Astrocyte (in vitro differentiated cells and primary cell): ENCODE data around the gene CIROP. TPM values are rescaled to one million over a fixed set of nuclear protein-coding genes. Genes with fewer than 3 reads are reported as not detected.

Source experiments
- DNase-seq: peaks from one replicate; pipeline ENCODE4 v3.0.0-alpha.2; 2010; ENCODE audit warnings: low read depth
- FAIRE-seq: peaks from 2 replicates; lab custom pipeline; 2011; peaks lifted over from hg19 to GRCh38; lab: Jason Lieb, UNC
- H2AFZ ChIP-seq: 2 replicates; pipeline ENCODE4 v1.6.0; 2012; ENCODE audit warnings: low read depth, low read length, inconsistent platforms
- H3K27ac ChIP-seq: 2 replicates; pipeline ENCODE4 v1.5.1; 2011; ENCODE audit warnings: low read depth, low read length, inconsistent platforms
- H3K27me3 ChIP-seq: 2 replicates; pipeline ENCODE4 v1.6.0; 2011; ENCODE audit warnings: low read length, inconsistent platforms; ENCODE audit not compliant: insufficient read depth
- H3K36me3 ChIP-seq: 2 replicates; pipeline ENCODE4 v1.5.1; 2011; ENCODE audit warnings: low read length, inconsistent platforms; ENCODE audit not compliant: insufficient read depth
- H3K4me1 ChIP-seq: 2 replicates; pipeline ENCODE4 v1.5.1; 2011; ENCODE audit warnings: low read length, inconsistent platforms; ENCODE audit not compliant: insufficient read depth
- H3K4me2 ChIP-seq: 2 replicates; pipeline ENCODE4 v1.6.0; 2012; ENCODE audit warnings: low read length, inconsistent platforms
- H3K4me3 ChIP-seq: 2 replicates; pipeline ENCODE4 v1.5.1; 2011; ENCODE audit warnings: low read depth, mild to moderate bottlenecking, low read length, inconsistent platforms; ENCODE audit not compliant: insufficient read depth
- H3K79me2 ChIP-seq: 2 replicates; pipeline ENCODE4 v1.6.0; 2012; ENCODE audit warnings: mild to moderate bottlenecking, low read length, inconsistent platforms; ENCODE audit not compliant: insufficient read depth
- H3K9ac ChIP-seq: 2 replicates; pipeline ENCODE4 v1.6.0; 2012; ENCODE audit warnings: mild to moderate bottlenecking, low read length, inconsistent platforms
- H3K9me3 ChIP-seq: 2 replicates; pipeline ENCODE4 v1.5.1; 2012; ENCODE audit warnings: low read depth, mild to moderate bottlenecking, low read length, inconsistent platforms; ENCODE audit not compliant: insufficient read depth
- H4K20me1 ChIP-seq: 2 replicates; pipeline ENCODE4 v1.6.0; 2012; ENCODE audit warnings: low read length, inconsistent platforms; ENCODE audit not compliant: insufficient read depth
- H3K27ac Mint-ChIP-seq: one replicate; pipeline ENCODE4 v1.8.0; 2021; ENCODE audit warnings: mild to moderate bottlenecking, mixed read lengths; ENCODE audit not compliant: unreplicated experiment
- H3K27me3 Mint-ChIP-seq: one replicate; pipeline ENCODE4 v1.8.0; 2021; ENCODE audit warnings: low read depth, mixed read lengths; ENCODE audit not compliant: unreplicated experiment
- H3K36me3 Mint-ChIP-seq: one replicate; pipeline ENCODE4 v1.8.0; 2021; ENCODE audit warnings: low read depth, mixed read lengths; ENCODE audit not compliant: unreplicated experiment
- H3K4me1 Mint-ChIP-seq: one replicate; pipeline ENCODE4 v1.8.0; 2021; ENCODE audit warnings: low read depth, mixed read lengths; ENCODE audit not compliant: unreplicated experiment
- H3K4me3 Mint-ChIP-seq: one replicate; pipeline ENCODE4 v1.8.0; 2021; ENCODE audit warnings: mild to moderate bottlenecking, moderate library complexity, mixed read lengths; ENCODE audit not compliant: unreplicated experiment
- H3K9me3 Mint-ChIP-seq: one replicate; pipeline ENCODE4 v1.8.0; 2021; ENCODE audit warnings: mild to moderate bottlenecking, mixed read lengths; ENCODE audit not compliant: unreplicated experiment
- EZH2 ChIP-seq: IDR thresholded peaks from 2 replicates; pipeline ENCODE4 v1.6.1; 2012; ENCODE audit warnings: mild to moderate bottlenecking, low read length, inconsistent platforms; ENCODE audit not compliant: insufficient read depth
- total RNA-seq: library from RNA; stranded (reverse); gene quantifications from 2 replicates; pipeline ENCODE4 v1.2.1, GENCODE V29; 2021
- TF ChIP-seq, protein P1 (sequence below): IDR thresholded peaks from 2 replicates; pipeline ENCODE4 v1.5.1; 2011; ENCODE audit warnings: low read depth, mild to moderate bottlenecking, inconsistent platforms, low read length, moderate library complexity; ENCODE audit not compliant: insufficient read depth

The CIROP gene
- total RNA-seq, 1 donor from 2014 or later = not detected

DNA sequence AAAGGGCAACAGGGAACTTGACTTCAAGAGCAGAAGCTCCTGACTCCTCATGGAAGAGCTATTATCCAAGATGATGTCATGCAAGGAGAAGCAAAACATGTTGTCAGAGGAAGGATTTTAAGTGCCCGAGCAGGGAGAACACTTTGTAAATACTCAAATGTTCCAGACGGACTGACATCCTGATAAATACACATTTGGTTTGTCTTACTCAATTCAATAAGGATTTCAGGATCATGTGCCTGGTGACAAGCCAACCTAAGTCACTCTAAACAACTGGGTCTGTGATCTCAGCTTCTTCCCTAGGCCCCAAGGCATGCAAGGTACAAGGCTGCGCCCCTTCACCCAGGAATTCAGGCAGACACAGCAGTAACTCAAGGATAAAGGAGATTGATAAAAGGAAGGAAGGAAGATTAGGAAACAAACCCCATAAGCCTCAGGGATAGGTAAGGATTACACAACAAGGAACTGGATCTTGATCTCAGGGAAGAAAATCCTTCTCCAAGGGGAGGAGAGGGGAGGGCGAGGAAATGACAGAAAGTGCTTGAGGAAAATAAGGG is 41.1 kb upstream of the CIROP start:
- Histone ChIP-seq H3K27me3 (peaks cover 6% of the 10 kb centered on the region), H3K79me2 (no peaks in the 10 kb centered on the region), H3K36me3 (no peaks in the 10 kb centered on the region), H3K4me2 (no peak overlapping the region), H3K9me3 (no peaks in the 10 kb centered on the region), H2AFZ (no peak overlapping the region), H3K4me3 (no peak overlapping the region), H4K20me1 (no peaks in the 10 kb centered on the region), H3K27ac (no peak overlapping the region), H3K9ac (no peak overlapping the region), H3K4me1 (no peaks in the 10 kb centered on the region)
- Mint-ChIP-seq H3K4me1 (peaks cover 11% of the 10 kb centered on the region), H3K27ac (no peak overlapping the region), H3K36me3 (peaks cover 2% of the 10 kb centered on the region), H3K9me3 (peaks cover 10% of the 10 kb centered on the region), H3K4me3 (peak overlapping the region; percentile 30), H3K27me3 (peaks cover 3% of the 10 kb centered on the region)
- TF ChIP-seq EZH2 = no peak
- TF ChIP-seq, protein P1, sequence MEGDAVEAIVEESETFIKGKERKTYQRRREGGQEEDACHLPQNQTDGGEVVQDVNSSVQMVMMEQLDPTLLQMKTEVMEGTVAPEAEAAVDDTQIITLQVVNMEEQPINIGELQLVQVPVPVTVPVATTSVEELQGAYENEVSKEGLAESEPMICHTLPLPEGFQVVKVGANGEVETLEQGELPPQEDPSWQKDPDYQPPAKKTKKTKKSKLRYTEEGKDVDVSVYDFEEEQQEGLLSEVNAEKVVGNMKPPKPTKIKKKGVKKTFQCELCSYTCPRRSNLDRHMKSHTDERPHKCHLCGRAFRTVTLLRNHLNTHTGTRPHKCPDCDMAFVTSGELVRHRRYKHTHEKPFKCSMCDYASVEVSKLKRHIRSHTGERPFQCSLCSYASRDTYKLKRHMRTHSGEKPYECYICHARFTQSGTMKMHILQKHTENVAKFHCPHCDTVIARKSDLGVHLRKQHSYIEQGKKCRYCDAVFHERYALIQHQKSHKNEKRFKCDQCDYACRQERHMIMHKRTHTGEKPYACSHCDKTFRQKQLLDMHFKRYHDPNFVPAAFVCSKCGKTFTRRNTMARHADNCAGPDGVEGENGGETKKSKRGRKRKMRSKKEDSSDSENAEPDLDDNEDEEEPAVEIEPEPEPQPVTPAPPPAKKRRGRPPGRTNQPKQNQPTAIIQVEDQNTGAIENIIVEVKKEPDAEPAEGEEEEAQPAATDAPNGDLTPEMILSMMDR = no peak
- FAIRE-seq (no peak), DNase-seq (no peak)

DNA sequence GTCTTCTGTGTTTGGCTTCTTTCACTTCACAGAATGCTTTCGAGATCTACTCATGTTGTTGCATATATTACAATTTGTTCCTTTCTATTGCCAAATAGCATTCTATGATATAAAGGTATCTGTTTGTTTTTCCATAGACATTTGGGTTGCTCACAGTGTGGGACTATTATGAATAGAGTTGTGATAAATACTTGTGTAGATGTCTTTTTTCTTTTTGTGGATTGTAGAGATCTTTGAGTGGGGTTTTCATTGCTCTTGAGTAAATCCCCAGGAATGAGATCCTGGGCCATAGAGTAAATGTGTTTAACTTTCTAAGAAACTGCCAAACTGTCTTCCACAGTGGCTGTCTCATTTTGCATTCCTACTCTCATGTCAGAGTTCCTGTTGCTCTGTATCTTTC is 39.1 kb upstream of the CIROP start:
- Histone ChIP-seq H3K79me2 (no peaks in the 10 kb centered on the region), H3K9me3 (no peaks in the 10 kb centered on the region), H3K27me3 (peaks cover 6% of the 10 kb centered on the region), H3K36me3 (no peaks in the 10 kb centered on the region), H2AFZ (no peak overlapping the region), H3K27ac (no peak overlapping the region), H3K4me1 (no peaks in the 10 kb centered on the region), H3K4me2 (no peak overlapping the region), H3K4me3 (no peak overlapping the region), H4K20me1 (no peaks in the 10 kb centered on the region), H3K9ac (no peak overlapping the region)
- Mint-ChIP-seq H3K27me3 (peaks cover 12% of the 10 kb centered on the region), H3K4me1 (peaks cover 11% of the 10 kb centered on the region), H3K4me3 (no peak overlapping the region), H3K36me3 (peaks cover 2% of the 10 kb centered on the region), H3K9me3 (peaks cover 10% of the 10 kb centered on the region), H3K27ac (peak overlapping the region; percentile 34)
- DNase-seq (no peak), FAIRE-seq (no peak)
- TF ChIP-seq EZH2 = no peak
- TF ChIP-seq, protein P1 = no peak

DNA sequence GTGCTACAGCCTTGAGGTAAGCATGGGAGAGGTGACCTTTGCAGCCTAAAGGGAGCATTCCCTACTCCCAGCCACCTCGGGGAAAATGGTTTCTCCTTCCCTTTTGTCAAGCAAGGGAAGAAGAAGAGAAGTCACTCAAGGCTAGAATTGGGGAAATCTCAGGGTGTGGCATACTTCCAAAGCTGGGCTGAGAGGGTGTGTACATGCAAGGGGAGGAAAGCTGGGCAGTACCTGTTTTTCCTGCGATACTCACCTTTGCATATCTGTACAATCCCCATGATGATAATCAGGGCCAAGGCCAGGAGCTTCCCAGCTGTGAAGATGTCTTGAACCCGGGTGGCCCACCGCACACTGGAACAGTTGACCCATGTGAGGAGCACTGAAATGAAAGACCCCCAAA is 38.0 kb upstream of the CIROP start:
- FAIRE-seq = no peak
- no peak overlapping the region for H3K27ac Mint-ChIP-seq

More for the DNA sequence above, 38.0 kb upstream of the CIROP start:
- no peak overlapping the region for H3K27ac ChIP-seq
- no peak overlapping the region for H3K4me2 ChIP-seq
- H3K36me3 Mint-ChIP-seq = peaks cover under 1% of the 10 kb centered on the region
- no peak overlapping the region for H2AFZ ChIP-seq
- no peak overlapping the region for H3K9ac ChIP-seq
- H3K27me3 ChIP-seq = peaks cover 6% of the 10 kb centered on the region
- no peak for DNase-seq
- no peak for TF ChIP-seq EZH2
- TF ChIP-seq, protein P1 = no peak
- peaks cover 22% of the 10 kb centered on the region for H3K27me3 Mint-ChIP-seq
- no peaks in the 10 kb centered on the region for H4K20me1 ChIP-seq
- H3K79me2 ChIP-seq = no peaks in the 10 kb centered on the region
- H3K9me3 ChIP-seq = no peaks in the 10 kb centered on the region
- peaks cover 11% of the 10 kb centered on the region for H3K4me1 Mint-ChIP-seq
- peaks cover 4% of the 10 kb centered on the region for H3K9me3 Mint-ChIP-seq
- H3K4me3 ChIP-seq = no peak overlapping the region
- H3K4me1 ChIP-seq = no peaks in the 10 kb centered on the region
- H3K4me3 Mint-ChIP-seq = no peak overlapping the region
- H3K36me3 ChIP-seq = no peaks in the 10 kb centered on the region
